WTC11 (cell line): ENCODE measurements around the gene PDZK1.

ENCODE experiments used
- CREB1 ChIP-seq: sonication (generic); formaldehyde crosslinking; IDR thresholded peaks from 2 replicates; pipeline ENCODE4 v1.8.0; 2023; ENCODE audit warnings: mild to moderate bottlenecking, missing genetic modification reagents
- USF2 ChIP-seq: sonication (generic); formaldehyde crosslinking; IDR thresholded peaks from 2 replicates; pipeline ENCODE4 v1.8.1; 2023; ENCODE audit warnings: mild to moderate bottlenecking, missing genetic modification reagents, moderate library complexity
- TF ChIP-seq, protein P1 (sequence below): fragments of 200-600 bp; IDR thresholded peaks from 2 replicates; pipeline ENCODE4 v1.8.0; 2022; ENCODE audit warnings: antibody characterized with exemption
- TF ChIP-seq, protein P2 (sequence below): sonication (generic); formaldehyde crosslinking; IDR thresholded peaks from 2 replicates; pipeline ENCODE4 v1.8.0; 2022; ENCODE audit warnings: mild to moderate bottlenecking, missing genetic modification reagents

DNA sequence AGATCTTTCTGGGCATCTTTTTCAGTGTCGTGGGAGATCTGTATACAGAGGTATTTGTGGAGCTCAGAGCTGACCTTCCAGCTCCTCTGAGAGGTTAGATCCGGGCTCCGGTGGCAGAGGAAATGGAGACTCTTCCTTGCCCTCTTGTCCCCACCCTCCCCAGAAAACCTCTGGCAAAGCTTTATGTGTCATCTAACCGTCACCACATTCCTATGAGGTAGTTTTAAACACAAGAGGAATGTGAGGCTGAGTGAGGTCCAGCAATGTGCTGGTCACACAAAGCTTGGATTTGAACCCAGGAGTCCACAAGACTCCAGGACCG lies 13.3 kb upstream of the PDZK1 start:
- TF ChIP-seq, protein P1, sequence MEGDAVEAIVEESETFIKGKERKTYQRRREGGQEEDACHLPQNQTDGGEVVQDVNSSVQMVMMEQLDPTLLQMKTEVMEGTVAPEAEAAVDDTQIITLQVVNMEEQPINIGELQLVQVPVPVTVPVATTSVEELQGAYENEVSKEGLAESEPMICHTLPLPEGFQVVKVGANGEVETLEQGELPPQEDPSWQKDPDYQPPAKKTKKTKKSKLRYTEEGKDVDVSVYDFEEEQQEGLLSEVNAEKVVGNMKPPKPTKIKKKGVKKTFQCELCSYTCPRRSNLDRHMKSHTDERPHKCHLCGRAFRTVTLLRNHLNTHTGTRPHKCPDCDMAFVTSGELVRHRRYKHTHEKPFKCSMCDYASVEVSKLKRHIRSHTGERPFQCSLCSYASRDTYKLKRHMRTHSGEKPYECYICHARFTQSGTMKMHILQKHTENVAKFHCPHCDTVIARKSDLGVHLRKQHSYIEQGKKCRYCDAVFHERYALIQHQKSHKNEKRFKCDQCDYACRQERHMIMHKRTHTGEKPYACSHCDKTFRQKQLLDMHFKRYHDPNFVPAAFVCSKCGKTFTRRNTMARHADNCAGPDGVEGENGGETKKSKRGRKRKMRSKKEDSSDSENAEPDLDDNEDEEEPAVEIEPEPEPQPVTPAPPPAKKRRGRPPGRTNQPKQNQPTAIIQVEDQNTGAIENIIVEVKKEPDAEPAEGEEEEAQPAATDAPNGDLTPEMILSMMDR, result no peak
- no peak for TF ChIP-seq USF2
- TF ChIP-seq CREB1 (CRISPR knock-in tag), result no peak
- TF ChIP-seq, protein P2, sequence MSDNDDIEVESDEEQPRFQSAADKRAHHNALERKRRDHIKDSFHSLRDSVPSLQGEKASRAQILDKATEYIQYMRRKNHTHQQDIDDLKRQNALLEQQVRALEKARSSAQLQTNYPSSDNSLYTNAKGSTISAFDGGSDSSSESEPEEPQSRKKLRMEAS (CRISPR knock-in tag), result no peak
